HG02588 (cell line): ENCODE measurements around the gene MAP2K1.
"Not testable (repeated sequence)": the region's sequence is repeated elsewhere in the genome, so short reads cannot be mapped to it uniquely, and the experiment has no call there.

ENCODE experiments used
- ATAC-seq: cut with Tn5 transposase; IDR thresholded peaks from one replicate; pipeline ENCODE4 v1.9.1; 2021; ENCODE audit warnings: mild to moderate bottlenecking, moderate library complexity; ENCODE audit not compliant: unreplicated experiment

Gene MAP2K1

GRCh38 chr15:66474135-66474534, 87.4 kb downstream of the MAP2K1 start:
- no peak for ATAC-seq

GRCh38 chr15:66474963-66475362, 88.3 kb downstream of the MAP2K1 start:
- ATAC-seq: no peak

- ATAC-seq: no peak
Observed at GRCh38 chr15:66476535-66476934, 89.8 kb downstream of the MAP2K1 start.

GRCh38 chr15:66477011-66477410, 90.3 kb downstream of the MAP2K1 start:
- no peak for ATAC-seq

GRCh38 chr15:66480267-66480666, 93.6 kb downstream of the MAP2K1 start:
- no peak for ATAC-seq

- ATAC-seq: no peak
Observed at GRCh38 chr15:66481107-66481856, 94.6 kb downstream of the MAP2K1 start.

GRCh38 chr15:66482539-66482938, 95.8 kb downstream of the MAP2K1 start:
- ATAC-seq: no peak

- no peak for ATAC-seq
Observed at GRCh38 chr15:66483131-66483566, 96.4 kb downstream of the MAP2K1 start.

- no peak for ATAC-seq
Observed at GRCh38 chr15:66484539-66485112, 97.9 kb downstream of the MAP2K1 start.

- ATAC-seq: no peak
Observed at GRCh38 chr15:66486887-66487286, 100.2 kb downstream of the MAP2K1 start.

GRCh38 chr15:66488525-66488924, 101.8 kb downstream of the MAP2K1 start:
- no peak for ATAC-seq

GRCh38 chr15:66489179-66489791, 102.6 kb downstream of the MAP2K1 start:
- ATAC-seq: no peak

GRCh38 chr15:66491846-66492245, 105.1 kb downstream of the MAP2K1 start:
- no peak for ATAC-seq

- ATAC-seq: no peak
Observed at GRCh38 chr15:66494262-66494661, 107.5 kb downstream of the MAP2K1 start.

- peak; percentile 21 for ATAC-seq
Observed at GRCh38 chr15:66496951-66497501, 110.3 kb downstream of the MAP2K1 start.

- peak; percentile 83 for ATAC-seq
Observed at GRCh38 chr15:66497502-66498455, 111.1 kb downstream of the MAP2K1 start, which contains the start of gene SNAPC5. SNAPC5 (minus strand) TSS chr15:66497762; CDS start chr15:66497731, 31 bp downstream.

- no peak for ATAC-seq
Observed at GRCh38 chr15:66498501-66499386, 112.0 kb downstream of the MAP2K1 start.

GRCh38 chr15:66500346-66500745, 113.6 kb downstream of the MAP2K1 start:
- ATAC-seq: not testable (repeated sequence)

GRCh38 chr15:66502491-66502890, 115.8 kb downstream of the MAP2K1 start:
- no peak for ATAC-seq
